ENCODE data around the gene KCP. TPM values are rescaled to one million over a fixed set of nuclear protein-coding genes. Genes with fewer than 3 reads are reported as not detected.

Gene KCP
- total RNA-seq, 6 experiments from 2014 or later: 0.10 to 0.22 (median 0.12) TPM; not detected in 2

DNA sequence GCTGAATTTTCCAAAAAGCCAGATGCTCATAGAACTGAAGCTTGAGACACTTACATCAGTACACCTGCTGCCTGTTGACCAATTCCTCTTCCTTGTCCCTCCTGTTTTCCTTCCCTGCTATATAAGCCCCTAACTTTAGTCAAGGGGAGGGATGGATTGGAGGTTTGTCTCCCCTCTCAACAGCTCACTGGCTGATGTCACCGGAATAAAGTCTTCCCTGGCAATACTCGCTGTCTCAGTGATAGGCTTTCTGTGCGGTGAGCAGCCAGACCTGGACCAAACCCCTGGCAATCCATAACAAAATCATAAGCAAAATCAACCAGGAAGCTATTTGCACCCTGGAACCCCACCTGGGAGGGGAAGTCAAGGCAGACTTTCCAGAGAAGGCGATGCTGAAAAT is 26.3 kb upstream of the KCP start:
- intact Hi-C loops (cut with DNase I): no loop called here
- Histone ChIP-seq H3K4me1 (peaks cover 0 to 38% (median 5%) of the 10 kb centered on the region in 4 donors), H3K9me3 (no peaks in the 10 kb centered on the region), H3K36me3 (no peaks in the 10 kb centered on the region), H3K27ac (peak overlapping the region in 1 of 3 donors; percentile 71), H3K4me3 (no peak overlapping the region), H3K27me3 (no peaks in the 10 kb centered on the region)
- WGBS (ENCODE audit: insufficient coverage, low coverage, low lambda C conversion rate, missing lambda C conversion rate): 100% methylated on average over 3 of the region's 4 CpGs
- ATAC-seq (no peak), DNase-seq (no peak)
- TF ChIP-seq, protein P1, sequence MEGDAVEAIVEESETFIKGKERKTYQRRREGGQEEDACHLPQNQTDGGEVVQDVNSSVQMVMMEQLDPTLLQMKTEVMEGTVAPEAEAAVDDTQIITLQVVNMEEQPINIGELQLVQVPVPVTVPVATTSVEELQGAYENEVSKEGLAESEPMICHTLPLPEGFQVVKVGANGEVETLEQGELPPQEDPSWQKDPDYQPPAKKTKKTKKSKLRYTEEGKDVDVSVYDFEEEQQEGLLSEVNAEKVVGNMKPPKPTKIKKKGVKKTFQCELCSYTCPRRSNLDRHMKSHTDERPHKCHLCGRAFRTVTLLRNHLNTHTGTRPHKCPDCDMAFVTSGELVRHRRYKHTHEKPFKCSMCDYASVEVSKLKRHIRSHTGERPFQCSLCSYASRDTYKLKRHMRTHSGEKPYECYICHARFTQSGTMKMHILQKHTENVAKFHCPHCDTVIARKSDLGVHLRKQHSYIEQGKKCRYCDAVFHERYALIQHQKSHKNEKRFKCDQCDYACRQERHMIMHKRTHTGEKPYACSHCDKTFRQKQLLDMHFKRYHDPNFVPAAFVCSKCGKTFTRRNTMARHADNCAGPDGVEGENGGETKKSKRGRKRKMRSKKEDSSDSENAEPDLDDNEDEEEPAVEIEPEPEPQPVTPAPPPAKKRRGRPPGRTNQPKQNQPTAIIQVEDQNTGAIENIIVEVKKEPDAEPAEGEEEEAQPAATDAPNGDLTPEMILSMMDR (IDR thresholded peaks at IDR 0.05): no peak
- no peak for TF ChIP-seq POLR2A (IDR thresholded peaks at IDR 0.05)

- H3K27me3 ChIP-seq: no peaks in the 10 kb centered on the region
Measured at GRCh38 chr7:128935342-128935730, 24.8 kb upstream of the KCP start.

DNA sequence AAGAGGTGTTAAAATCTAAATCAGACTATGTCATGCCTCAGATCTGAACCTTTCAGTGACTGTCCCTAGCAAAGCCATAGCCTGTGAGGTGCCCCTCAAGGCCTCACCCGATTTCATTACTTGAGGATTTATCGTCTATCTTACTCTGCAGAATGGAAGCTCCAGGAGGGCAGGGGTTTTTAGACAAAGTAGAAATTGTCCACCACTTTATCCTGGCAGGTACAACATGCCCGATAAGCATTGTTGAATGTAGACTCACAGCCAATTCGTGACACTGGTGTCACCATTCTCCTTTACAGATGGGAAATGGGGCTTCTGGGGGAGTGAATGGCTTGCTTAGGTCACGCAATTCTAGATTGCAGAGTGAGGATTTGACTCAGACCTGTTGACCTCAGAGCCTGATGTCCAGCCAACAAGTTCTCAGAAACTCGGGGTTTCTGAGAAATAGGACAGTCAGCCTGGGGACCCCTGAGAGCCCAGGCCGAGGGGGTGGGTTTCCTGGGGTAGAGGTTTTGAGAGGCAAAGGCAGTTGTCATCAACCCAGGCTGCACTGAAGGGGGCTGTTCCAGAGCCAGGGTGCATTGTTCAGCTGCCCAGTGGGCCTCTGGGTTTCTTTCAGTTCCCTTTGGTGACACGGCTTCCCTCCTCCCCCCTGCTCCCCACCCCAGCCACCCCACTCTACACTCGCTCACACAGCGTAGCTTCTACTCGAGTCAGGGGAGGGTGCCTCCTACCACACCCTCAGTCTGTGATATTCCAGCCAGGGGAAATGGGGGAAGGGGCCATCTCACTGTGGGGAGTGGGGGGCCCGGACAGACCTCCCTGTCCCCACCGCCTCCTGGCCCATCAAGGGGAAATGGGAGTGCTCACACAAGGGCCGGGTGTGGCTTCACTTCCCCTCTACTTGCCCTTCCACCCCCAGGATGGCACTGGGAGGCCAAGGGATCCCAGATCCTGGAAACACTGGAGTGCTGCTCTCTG is 24.1 kb upstream of the KCP start:
- Histone ChIP-seq H3K27ac (peak overlapping the region in 1 of 3 donors; percentile 71), H3K4me1 (peaks cover 0 to 38% (median 5%) of the 10 kb centered on the region in 4 donors), H3K4me3 (no peak overlapping the region), H3K27me3 (no peaks in the 10 kb centered on the region), H3K36me3 (no peaks in the 10 kb centered on the region), H3K9me3 (no peaks in the 10 kb centered on the region)
- DNase-seq (peak in 1 of 3 donors; percentile 50), ATAC-seq (peak in 2 of 4 donors; percentile 3 to 9)
- 68% methylated on average over 10 of the region's 14 CpGs for WGBS (ENCODE audit: insufficient coverage, low coverage, low lambda C conversion rate, missing lambda C conversion rate)
- intact Hi-C loops (cut with DNase I): no loop called here
- TF ChIP-seq, protein P1 (IDR thresholded peaks at IDR 0.05): no peak

More at GRCh38 chr7:128935342-128935730, 24.8 kb upstream of the KCP start:
- 63% methylated on average over 6 of the region's 6 CpGs for WGBS (ENCODE audit: insufficient coverage, low coverage, low lambda C conversion rate, missing lambda C conversion rate)
- DNase-seq (no peak), ATAC-seq (no peak)
- no peak overlapping the region for H3K4me3 ChIP-seq
- TF ChIP-seq, protein P1 (IDR thresholded peaks at IDR 0.05): no peak
- no peak for TF ChIP-seq POLR2A (IDR thresholded peaks at IDR 0.05)
- peak overlapping the region in 2 of 3 donors; percentile 54 to 71 for H3K27ac ChIP-seq
- intact Hi-C loops (cut with DNase I): no loop called here
- H3K4me1 ChIP-seq: peaks cover 0 to 38% (median 5%) of the 10 kb centered on the region in 4 donors
- H3K36me3 ChIP-seq: no peaks in the 10 kb centered on the region
- no peaks in the 10 kb centered on the region for H3K9me3 ChIP-seq

- Histone ChIP-seq H3K27ac (no peak overlapping the region), H3K4me1 (peaks cover 0 to 35% (median 5%) of the 10 kb centered on the region in 4 donors), H3K36me3 (no peaks in the 10 kb centered on the region), H3K9me3 (no peaks in the 10 kb centered on the region), H3K4me3 (no peak overlapping the region), H3K27me3 (no peaks in the 10 kb centered on the region)
- ATAC-seq: peak; percentile 14 to 34 (median 20)
- intact Hi-C loops (cut with DNase I): no loop called here
- WGBS (ENCODE audit: insufficient coverage, low coverage, low lambda C conversion rate, missing lambda C conversion rate): 43% methylated on average over 9 of the region's 15 CpGs
- DNase-seq: peak in 2 of 3 donors; percentile 37 to 54
- TF ChIP-seq POLR2A (IDR thresholded peaks at IDR 0.05): no peak
- TF ChIP-seq, protein P1 (IDR thresholded peaks at IDR 0.05): no peak
Measured at GRCh38 chr7:128933180-128933891, 22.8 kb upstream of the KCP start.
